HG03432 (cell line): ENCODE measurements around the gene NFIX.

ENCODE experiments used
- ATAC-seq: cut with Tn5 transposase; IDR thresholded peaks from one replicate; pipeline ENCODE4 v1.9.1; 2021; ENCODE audit warnings: mild to moderate bottlenecking, moderate library complexity; ENCODE audit not compliant: unreplicated experiment

Gene NFIX

GRCh38 chr19:13089139-13089856 lies 94.0 kb downstream of the NFIX start:
- ATAC-seq: no peak

DNA sequence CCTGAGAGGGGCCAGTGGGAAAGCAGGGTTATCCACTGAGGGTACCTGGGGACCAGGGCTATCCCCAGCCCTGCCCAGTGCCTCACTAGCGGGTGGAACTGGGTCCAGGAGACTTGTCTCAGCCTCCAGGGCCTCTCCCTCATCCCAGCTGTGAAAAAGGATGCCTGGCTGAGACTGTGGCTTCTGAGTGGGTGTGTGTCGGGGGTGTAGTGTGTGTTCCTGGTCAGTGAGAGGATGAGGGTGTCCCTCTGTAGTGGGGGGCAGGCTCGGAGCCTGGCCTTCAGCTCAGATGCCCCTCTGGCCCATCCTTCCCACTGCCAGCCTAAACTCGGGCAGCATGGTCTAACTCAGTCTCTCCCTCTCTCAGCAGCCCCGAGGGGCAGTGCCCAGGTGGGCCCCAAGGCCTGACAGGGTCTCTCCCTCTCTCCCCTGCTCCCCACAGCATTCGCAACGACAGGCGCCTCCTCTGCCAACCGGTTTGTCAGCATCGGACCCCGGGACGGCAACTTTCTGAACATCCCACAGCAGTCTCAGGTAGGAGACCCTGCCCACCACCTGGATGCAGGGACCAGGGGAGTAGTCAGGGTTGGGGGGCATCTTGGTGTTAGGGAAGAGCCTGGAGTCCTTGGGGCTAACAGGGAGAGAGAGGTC lies 94.7 kb downstream of the NFIX start:
- ATAC-seq: no peak

- no peak for ATAC-seq
These were observed 95.4 kb downstream of the NFIX start for GRCh38 chr19:13090511-13091231.

DNA sequence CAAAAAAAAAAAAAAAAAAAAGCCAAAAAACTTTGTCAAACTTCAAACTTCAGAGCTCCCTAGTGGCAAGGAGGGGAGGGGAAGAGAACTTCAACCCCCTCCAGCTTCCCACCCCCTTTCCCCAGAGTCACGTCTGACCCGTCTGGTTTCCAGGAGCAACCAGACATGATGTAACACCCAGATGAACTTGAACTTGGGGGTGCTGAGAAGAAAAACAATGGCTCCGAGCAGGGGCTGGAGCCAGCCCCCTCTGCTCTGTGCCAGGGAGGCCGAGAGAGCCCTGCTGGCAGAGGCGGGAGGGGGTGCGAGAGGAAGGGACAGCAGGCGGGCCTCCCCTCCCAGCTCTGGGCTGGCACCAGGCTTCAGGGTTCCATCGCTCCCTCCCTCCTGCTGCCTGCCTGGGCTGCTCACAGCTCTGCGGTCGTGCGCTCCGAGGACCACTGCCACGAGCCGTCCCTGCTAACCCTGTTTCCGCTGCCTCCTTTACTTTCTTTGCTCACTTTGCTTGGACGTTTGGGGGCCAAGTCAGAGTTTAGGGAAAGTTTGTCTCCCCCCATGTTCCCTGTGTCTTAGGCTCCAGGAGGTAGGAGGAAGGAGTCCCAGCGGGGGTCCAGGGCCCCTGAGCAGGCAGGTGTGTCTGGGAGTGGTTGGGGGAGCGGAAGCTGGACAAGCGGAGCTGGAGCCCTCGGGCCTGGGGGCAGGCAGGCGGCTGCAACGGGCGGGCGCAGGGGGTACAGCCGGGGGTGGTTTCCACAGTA lies 96.3 kb downstream of the NFIX start:
- no peak for ATAC-seq

DNA sequence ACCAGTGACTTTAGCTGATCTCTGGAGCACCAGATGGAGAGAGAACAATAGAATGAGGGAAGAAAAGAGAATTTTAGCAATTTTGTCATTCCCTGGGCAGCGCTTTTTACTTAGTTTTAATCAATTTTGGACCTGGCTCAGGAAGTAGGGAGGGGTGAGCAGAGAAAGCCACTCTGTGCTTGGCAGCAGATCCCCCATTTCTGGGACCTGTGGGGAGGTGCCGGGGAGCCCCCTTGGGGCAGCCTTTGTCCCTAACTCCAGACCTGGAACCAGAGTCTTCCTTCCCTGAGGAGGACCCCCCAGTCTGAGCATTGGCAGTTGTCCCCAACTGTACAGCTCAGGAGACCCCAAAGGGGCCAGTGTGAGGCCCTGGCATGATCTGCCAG lies 96.9 kb downstream of the NFIX start:
- no peak for ATAC-seq

DNA sequence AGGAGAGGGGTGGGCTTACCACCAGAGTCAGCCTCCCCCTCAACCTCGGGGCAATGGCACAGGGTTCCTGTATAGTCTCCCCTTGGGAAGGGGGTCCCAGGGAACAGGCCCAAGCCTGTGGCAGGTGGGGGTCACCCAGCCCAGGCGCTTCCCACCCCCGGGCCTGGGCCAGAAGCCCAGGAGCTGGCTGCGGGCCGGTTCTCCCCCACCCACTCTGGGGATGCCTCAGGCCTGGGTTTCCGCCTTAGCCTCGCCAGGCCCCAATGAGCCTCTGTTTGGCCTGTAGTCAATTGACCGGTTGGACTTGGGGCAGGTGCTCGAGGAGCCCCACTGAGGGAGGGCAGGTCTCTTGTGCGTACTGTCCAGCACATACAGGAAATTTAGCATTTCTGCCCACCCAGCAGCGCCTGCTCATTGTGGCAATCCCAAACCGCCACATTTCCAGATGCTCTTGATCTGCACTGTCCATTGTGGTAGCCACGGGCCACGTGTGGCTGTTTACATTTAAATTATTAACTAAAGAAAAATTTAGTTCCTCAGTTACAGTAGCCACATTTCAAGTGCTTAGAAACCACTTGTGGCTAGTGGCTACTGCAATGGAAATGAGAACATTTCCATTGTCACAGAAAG lies 97.4 kb downstream of the NFIX start:
- ATAC-seq: no peak

DNA sequence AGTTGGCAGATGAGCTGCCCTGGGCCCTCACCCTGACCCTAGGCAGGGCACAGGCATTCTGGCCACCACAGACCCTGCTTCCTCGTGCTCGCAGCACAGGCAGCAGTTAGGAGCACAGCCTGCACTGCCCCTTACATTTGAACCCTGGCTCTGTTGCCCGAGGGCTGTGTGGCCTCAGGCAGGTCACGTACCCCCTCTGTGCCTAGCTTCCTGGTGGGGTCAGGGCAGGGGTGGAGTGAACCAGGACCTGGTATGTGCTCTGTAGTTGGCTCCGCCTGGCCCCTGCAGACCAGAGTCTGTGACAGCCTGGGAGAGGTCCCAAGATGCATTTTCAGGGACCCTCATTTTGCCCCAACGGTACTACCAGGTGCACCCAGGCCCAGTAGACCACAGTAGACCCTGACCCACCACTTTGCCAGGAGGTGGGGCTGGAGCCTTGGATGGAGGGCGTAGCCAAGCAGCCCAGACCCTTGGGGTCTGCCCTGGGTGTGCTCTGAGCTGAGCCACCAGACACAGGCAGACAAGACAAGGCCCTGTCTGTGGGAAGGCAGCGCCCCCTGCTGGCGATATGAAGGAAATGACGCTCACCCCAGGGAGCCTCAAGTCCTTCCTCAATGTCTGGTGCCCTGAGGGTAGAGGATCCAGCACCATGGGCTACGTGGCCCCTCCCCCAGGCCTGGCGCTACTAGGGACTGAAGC lies 98.3 kb downstream of the NFIX start:
- ATAC-seq: peak; percentile 50

DNA sequence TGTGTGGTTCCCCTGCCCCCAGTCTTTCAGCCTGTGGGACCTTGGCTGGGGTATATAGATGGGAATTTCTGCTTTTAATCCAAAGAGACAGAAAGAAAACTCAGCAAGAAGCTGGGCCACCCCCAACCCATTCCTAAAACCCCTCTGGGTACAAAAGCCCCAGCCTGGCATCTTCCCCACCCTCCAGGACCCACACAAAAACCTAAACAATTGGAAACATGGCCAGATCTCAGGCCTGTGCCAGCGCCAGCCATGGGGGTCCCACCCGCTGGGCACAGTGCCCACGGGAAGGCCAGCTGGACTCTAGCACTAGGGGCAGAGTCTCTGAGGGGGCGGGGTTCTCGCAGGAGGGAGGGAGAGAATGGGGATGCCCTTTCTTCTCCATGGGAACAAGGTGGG lies 98.8 kb downstream of the NFIX start:
- ATAC-seq: no peak

DNA sequence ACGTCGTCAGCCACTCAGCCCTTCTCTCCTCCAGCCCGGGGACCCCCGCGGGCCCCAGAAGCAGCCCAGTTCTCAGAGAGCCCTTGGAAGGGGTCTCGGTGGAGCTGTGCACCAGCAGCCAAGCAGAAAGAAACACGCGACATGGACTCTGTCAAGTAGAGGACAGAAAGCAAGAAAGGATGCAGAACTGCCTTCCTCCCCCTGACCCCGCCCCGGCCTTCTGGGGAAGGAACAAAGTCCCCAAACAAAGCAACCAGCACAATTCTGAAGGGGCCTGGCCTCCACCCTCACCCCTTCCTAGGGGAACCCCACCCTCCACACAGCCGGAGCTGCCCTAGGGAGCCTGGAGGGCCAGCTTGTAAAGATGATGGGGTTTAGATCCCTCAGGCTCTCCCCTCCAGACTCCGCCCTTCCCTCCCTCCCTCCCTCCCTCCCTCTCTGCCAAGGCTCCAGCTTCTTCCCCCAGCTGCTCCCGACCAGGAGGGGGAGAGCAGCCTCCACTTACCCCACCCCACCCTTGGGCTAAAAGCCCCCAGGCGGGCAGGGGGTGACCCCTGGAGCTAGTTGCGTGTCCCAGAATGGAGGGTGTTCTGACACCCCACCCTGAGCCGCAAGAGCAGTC lies 99.6 kb downstream of the NFIX start:
- no peak for ATAC-seq

DNA sequence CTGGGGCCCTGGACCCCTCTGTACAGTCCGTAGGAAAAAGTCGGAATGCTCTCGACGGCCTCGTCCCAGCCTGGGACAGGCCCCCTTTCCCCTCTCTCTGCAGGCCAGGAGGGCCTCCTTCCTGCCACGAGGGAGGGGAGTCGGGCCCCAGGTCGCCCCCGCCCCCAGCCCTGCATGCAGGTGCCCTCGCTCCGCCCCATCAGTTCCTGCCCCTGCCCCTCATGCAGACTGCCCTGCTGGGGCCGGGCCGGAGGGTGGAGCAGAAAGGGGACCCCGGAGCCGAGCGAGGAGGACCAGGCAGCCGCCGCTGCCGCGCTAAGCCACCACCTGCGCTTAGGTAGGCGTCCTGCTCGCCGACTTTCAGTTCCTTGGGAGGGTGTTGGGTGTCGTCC lies 100.1 kb downstream of the NFIX start:
- no peak for ATAC-seq

DNA sequence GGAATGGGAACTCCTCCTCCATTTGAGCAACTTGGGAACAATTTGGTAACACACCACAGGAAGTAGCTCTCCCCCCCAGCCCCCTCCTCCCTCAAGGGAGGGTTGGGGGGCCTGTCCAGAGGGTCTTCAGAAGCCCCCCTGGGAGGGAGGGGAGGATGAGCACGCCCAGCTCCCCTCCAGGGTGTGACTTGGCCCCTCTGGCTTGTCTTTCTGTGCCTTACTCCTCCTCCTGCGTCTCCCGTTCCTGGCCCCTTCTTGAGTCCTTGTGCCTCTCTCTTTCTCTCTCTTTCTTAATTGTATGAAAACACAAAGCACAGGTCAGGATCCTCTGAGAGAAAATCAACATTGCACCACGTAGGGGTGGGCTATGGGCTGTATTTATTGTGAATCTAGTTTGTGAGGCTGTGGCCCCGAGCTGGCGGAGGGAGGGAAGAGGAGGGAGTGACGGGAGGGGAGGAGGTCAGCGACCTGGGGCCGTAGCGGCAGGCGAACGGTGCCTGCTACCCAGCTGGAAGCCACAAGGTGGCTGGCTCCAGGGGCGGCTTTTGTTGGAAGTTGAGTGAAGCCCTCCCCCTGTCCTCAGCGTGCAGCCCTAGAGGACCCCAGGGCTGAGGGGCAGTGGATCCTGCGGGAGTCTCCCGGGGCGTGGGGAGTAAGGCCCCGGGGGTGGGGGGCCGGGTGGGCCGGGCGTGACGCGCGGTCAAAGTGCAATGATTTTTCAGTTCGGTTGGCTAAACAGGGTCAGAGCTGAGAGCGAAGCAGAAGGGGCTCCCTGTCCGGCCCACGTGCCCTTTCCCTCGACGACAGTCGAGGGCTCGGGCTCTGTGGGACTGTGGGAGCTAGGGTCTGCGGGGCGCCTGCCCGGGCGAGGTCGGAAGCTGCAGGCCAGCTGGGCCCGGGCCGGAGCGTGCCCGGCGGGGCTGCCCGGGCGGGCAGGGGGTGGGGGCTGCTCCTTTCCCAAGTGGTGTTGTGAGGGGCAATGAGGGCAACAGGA lies 101.0 kb downstream of the NFIX start:
- ATAC-seq: no peak

DNA sequence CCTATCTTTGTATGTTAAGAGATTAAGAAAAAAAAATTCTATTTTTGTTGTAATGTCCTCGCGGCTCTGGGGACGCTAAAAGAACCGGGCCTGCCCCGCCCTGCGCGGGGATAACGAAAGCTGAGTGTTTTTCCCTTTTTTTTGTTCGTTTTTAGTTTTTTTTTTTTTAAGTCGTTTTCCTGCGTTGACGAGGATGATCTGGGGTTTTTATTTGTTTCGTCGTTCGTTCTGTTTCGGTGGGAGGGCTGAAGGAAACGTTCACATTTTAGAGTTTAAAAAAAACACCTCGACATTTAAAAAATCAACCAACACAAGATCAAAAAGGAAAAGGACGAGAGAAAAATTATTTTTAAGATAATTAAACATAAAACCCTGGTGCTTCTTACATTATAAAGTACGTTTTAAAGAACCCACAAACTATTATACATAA lies 101.8 kb downstream of the NFIX start:
- no peak for ATAC-seq

DNA sequence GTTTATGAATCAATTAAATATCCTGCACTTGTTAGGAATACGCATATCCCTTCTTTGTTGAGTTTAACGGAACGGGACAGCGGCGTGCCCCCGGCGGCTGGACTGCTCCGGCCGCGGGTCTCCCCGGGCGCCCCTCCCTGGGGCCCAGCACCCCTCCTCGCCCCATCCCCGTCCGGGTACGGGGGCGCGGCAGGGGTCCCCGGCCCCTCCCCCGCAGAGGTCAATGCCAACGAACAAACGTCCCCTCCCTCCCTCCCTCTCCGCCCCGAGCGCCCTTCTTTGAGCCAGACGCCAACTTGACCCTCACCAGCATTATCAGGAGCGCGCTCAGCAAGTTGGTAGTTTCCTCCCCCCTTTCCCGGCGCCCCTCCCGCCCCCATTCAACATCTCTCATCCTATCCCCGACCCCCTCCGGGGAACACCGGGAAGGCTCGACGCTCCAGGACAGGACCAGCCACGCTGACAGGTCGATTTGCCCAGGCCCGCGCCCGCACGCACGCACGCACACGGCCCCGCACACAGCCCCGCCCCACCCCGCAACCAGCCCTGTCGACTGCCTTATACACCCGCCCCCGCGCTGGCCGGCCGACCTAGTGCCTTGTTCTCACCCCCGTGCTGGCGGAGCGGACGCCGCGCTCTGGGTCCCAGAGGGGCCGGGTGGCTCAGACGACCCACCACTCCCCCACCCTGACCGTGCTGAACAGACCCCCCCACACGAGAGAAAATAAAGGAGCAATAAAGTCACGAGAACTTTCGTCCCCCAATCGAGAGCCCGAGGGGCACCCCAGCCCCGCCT lies 102.4 kb downstream of the NFIX start:
- ATAC-seq: no peak

GRCh38 chr19:13098277-13099072 lies 103.2 kb downstream of the NFIX start:
- no peak for ATAC-seq

DNA sequence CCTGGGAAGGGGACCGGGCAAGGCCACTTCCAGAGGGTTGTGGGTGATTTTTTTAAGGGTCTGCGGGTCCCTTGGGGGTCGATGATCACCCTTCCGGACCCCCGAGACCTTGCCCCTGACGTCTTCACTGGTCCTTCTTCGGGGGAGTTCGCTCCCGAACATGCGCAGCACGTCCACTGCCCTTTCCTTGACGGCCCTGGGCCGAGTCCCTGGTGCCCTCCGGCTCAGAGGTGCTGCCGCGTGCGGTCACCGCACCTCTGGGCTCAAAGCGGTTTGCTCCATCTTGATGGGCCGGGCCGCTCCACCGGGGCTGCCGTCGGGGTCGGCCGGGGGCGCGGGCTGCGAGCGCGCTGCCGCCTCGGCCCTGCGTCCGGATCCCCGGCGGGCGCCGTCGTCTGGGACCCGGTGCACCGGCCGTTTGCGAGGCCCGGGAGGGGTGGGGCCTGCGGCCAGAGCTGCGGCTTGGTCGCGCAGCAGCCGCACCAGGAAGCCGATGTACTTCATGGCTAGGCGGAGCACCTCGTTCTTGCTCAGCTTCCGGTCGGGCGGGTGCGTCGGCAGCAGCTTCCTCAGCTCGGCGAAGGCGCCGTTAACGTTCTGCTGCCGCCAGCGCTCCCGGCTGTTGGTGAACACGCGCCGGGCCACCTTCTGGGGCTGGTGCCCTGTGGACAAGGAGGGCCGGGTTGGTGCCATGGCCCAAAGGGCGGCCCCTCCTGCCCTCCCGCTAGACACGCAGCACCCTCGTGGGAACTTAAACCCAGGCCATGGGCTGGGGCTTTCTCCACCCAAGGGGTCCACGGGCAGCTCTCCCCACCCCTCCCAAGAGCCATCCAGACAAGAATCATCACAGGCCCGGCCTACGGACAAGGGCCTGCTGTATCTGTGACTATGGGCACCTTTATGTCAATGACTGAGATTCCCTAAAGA lies 104.1 kb downstream of the NFIX start:
- no peak for ATAC-seq

GRCh38 chr19:13100031-13100588 lies 104.8 kb downstream of the NFIX start:
- no peak for ATAC-seq
